GM12878 (cell line): ENCODE measurements around the gene ARPC1B. TPM values are rescaled to one million over a fixed set of nuclear protein-coding genes. Genes with fewer than 3 reads are reported as not detected.
A peak's percentile ranks its signal among the peaks of the same experiment; 100 is the strongest.

Experiments used
- ATAC-seq: fragments of 200-7000 bp; cut with Tn5 transposase; 3 replicates; pipeline ENCODE4 v1.9.1; 2020; ENCODE audit warnings: mild to moderate bottlenecking, moderate library complexity
- BruUV-seq: library from RNA; stranded (reverse); fragments of 400-500 nt; replicated peaks from 2 replicates; lab custom pipeline; 2021; lab: Mats Ljungman, UMichigan
- CTCF ChIA-PET: fragments of 300-600 bp; sonication (Branson Sonifier 250); formaldehyde crosslinking; extraction: SDS; loops from one replicate; lab custom pipeline; 2021; ENCODE audit warnings: inconsistent platforms; lab: Yijun Ruan, JAX
- POLR2A ChIA-PET: fragments of 350-600 bp; formaldehyde crosslinking; extraction: SDS; loops from one replicate; lab custom pipeline; 2021; ENCODE audit warnings: inconsistent platforms; lab: Charles Lee
- RAD21 ChIA-PET: fragments of 300-600 bp; sonication (Branson Sonifier 250); formaldehyde crosslinking; loops from one replicate; lab custom pipeline; 2023; ENCODE audit warnings: antibody characterized with exemption; ENCODE audit not compliant: unreplicated experiment; lab: Charles Lee
- SMC1A ChIA-PET: fragments of 300-600 bp; sonication (Branson Sonifier 250); formaldehyde crosslinking; loops from one replicate; lab custom pipeline; 2023; ENCODE audit not compliant: unreplicated experiment, uncharacterized antibody; lab: Charles Lee
- DNase-seq: peaks from one replicate; pipeline ENCODE4 v3.0.0-alpha.2; 2011; ENCODE audit warnings: low read depth, low spot score
- FAIRE-seq: peaks from 3 replicates; lab custom pipeline; 2011; peaks lifted over from hg19 to GRCh38; lab: Jason Lieb, UNC
- H2AFZ ChIP-seq: 2 replicates; pipeline ENCODE4 v1.6.0; 2011; ENCODE audit warnings: low read depth, low read length, control low read depth; ENCODE audit not compliant: control insufficient read depth
- H3K27ac ChIP-seq: 2 replicates; pipeline ENCODE4 v1.5.1; 2011; ENCODE audit warnings: control low read depth; ENCODE audit not compliant: control insufficient read depth, insufficient read depth
- H3K27me3 ChIP-seq, 2 experiments: replicated peaks in 1 of 2; 2 replicates each; pipeline versions ENCODE4 v1.6.0 to v1.6.1; 2011; ENCODE audit warnings: low read length in 1 of 2; ENCODE audit not compliant: control insufficient read depth in 2 of 2, insufficient read depth in 2 of 2
- H3K36me3 ChIP-seq, 2 experiments: 2 replicates each; pipeline ENCODE4 v1.5.1; 2011; ENCODE audit warnings: low read length in 1 of 2; ENCODE audit not compliant: control insufficient read depth in 2 of 2, insufficient read depth in 2 of 2
- H3K4me1 ChIP-seq: 2 replicates; pipeline ENCODE4 v1.6.1; 2011; ENCODE audit warnings: mild to moderate bottlenecking, low read length, moderate library complexity, mixed read lengths; ENCODE audit not compliant: control insufficient read depth, insufficient read depth
- H3K4me2 ChIP-seq: 2 replicates; pipeline ENCODE4 v1.6.0; 2011; ENCODE audit warnings: control low read depth; ENCODE audit not compliant: control insufficient read depth, insufficient read depth
- H3K4me3 ChIP-seq: fragments of 200-600 bp; sonication (generic); 2 replicates; pipeline ENCODE4 v1.5.1; 2016
- H3K79me2 ChIP-seq: 2 replicates; pipeline ENCODE4 v1.6.0; 2011; ENCODE audit warnings: low read length; ENCODE audit not compliant: control insufficient read depth, insufficient read depth
- H3K9ac ChIP-seq: 2 replicates; pipeline ENCODE4 v1.8.0; 2011; ENCODE audit warnings: low read length, control low read depth, mixed read lengths; ENCODE audit not compliant: control insufficient read depth, insufficient read depth
- H3K9me3 ChIP-seq: replicated peaks from 3 replicates; pipeline ENCODE4 v1.5.1; 2011; ENCODE audit warnings: mild to moderate bottlenecking, low read length; ENCODE audit not compliant: control insufficient read depth, insufficient read depth
- H4K20me1 ChIP-seq: 2 replicates; pipeline ENCODE4 v1.6.0; 2011; ENCODE audit not compliant: control insufficient read depth, insufficient read depth
- BCLAF1 ChIP-seq: fragments of 450-650 bp; IDR thresholded peaks from 2 replicates; pipeline ENCODE4 v1.6.1; 2017; ENCODE audit warnings: antibody characterized with exemption, mild to moderate bottlenecking, moderate library complexity
- EED ChIP-seq: sonication (generic); IDR thresholded peaks from 2 replicates; pipeline ENCODE4 v1.6.1; 2016; ENCODE audit warnings: antibody characterized with exemption, low read depth
- JUND ChIP-seq: IDR thresholded peaks from 2 replicates; pipeline ENCODE4 v1.6.1; 2012; ENCODE audit warnings: low read depth, mild to moderate bottlenecking, low read length, improper control_type of control experiment, moderate library complexity
- RAD21 ChIP-seq: IDR thresholded peaks from 2 replicates; pipeline ENCODE4 v1.6.1; 2011; ENCODE audit warnings: mild to moderate bottlenecking, low read depth, low read length, moderate library complexity; ENCODE audit not compliant: insufficient read depth
- SMAD1 ChIP-seq: fragments of 450-650 bp; IDR thresholded peaks from 2 replicates; pipeline ENCODE4 v1.6.1; 2018; ENCODE audit warnings: mild to moderate bottlenecking, low read depth; ENCODE audit not compliant: partially characterized antibody
- TBL1XR1 ChIP-seq: IDR thresholded peaks from 2 replicates; pipeline ENCODE4 v1.6.1; 2012; ENCODE audit warnings: low read depth, low read length, improper control_type of control experiment
- TCF7 ChIP-seq: IDR thresholded peaks from 2 replicates; pipeline ENCODE4 v1.6.1; 2014; ENCODE audit warnings: antibody characterized with exemption, borderline replicate concordance
- ZNF274 ChIP-seq: IDR thresholded peaks from one replicate; pipeline ENCODE4 v1.8.0; 2011; ENCODE audit not compliant: insufficient read length, insufficient read depth
- WGBS: methylation state at CpG from one replicate; pipeline ENCODE4 v1.1.6; 2016; ENCODE audit warnings: low lambda C conversion rate; ENCODE audit not compliant: insufficient replicate concordance, insufficient coverage; ENCODE audit errors: missing lambda C conversion rate; 5-methylcytosine and 5-hydroxymethylcytosine counted together
- in situ Hi-C: fragments of 300-500 bp; cut with MboI; formaldehyde crosslinking; loops from 9 replicates; pipeline ENCODE4 v1.14.3; 2018; ENCODE audit warnings: mixed read lengths
- intact Hi-C: fragments of 100-400 bp; cut with micrococcal nuclease; formaldehyde crosslinking; loops from one replicate; pipeline ENCODE4 v1.14.2; 2022; ENCODE audit not compliant: unreplicated experiment
- polyA plus RNA-seq, 11 experiments: library from polyadenylated mRNA; depleted of rRNA in 4 of 11; unstranded in 6 of 11; stranded (reverse) in 5 of 11; fragments of >200 nt; fragmentation: Nextera tagmentation in 4 of 11; fragmentation: Illumina TruSeq in 1 of 11; extraction: Ambion mirVana in 4 of 11; extraction: Trizol in 1 of 11; gene quantifications; 1 replicate in 1 of 11; 2 replicates in 10 of 11; pipeline versions ENCODE4 v1.2.1 to v1.2.3, GENCODE V29; 2011 to 2016; ENCODE audit warnings: inconsistent platforms in 2 of 11, missing spikeins in 2 of 11, low read depth in 1 of 11
- total RNA-seq, 4 experiments: library from RNA; depleted of rRNA in 3 of 4; stranded (reverse); fragments of >200 nt in 3 of 4; fragmentation: Illumina TruSeq in 1 of 4; extraction: Trizol in 1 of 4; gene quantifications; 2 replicates each; pipeline versions ENCODE4 v1.2.1 to v1.2.3, GENCODE V29; 2013 to 2021

ARPC1B gene
- total and polyA plus RNA-seq, 10 of the 15 experiments (the other 5 are each of a cell fraction or from before 2014, with no cell fraction given): 14.1 to 762 (median 387) TPM

GRCh38 chr7:99438573-99439480 is 64.3 kb downstream of the ARPC1B start, which contains the start of the genes CPSF4 and PTCD1 (continued):
- TF ChIP-seq BCLAF1: no peak
- TF ChIP-seq EED: no peak
- TF ChIP-seq JUND: no peak
- TF ChIP-seq TCF7: no peak
- TF ChIP-seq TBL1XR1: no peak; the same call in 1 of the 2 replicates
- TF ChIP-seq ZNF274: no peak
- no peak for TF ChIP-seq SMAD1

- H3K79me2 ChIP-seq: peaks cover 35% of the 10 kb centered on the region
- no peak for TF ChIP-seq RAD21
- intact Hi-C loops: no loop called here
- peak overlapping the region; percentile 93 for H3K4me3 ChIP-seq
- FAIRE-seq (no peak), DNase-seq (no peak), ATAC-seq (no peak)
- POLR2A ChIA-PET: no interaction called here
- in situ Hi-C loops: no loop called here
- no peaks in the 10 kb centered on the region for H3K9me3 ChIP-seq
- SMC1A ChIA-PET: no interaction called here
- BruUV-seq: no TSS peak
- peaks cover 11% of the 10 kb centered on the region for H3K4me1 ChIP-seq
- peak overlapping the region; percentile 96; the same call in 1 of the 2 replicates for H3K4me2 ChIP-seq
- no peaks in the 10 kb centered on the region for H4K20me1 ChIP-seq
- peaks cover 2 to 6% of the 10 kb centered on the region in 2 experiments; a peak in 2 of 4 replicates for H3K36me3 ChIP-seq
- RAD21 ChIA-PET: no interaction called here
- H3K27me3 ChIP-seq: no peaks in the 10 kb centered on the region
- 96% methylated on average over 9 of the region's 9 CpGs for WGBS
- H2AFZ ChIP-seq: no peak overlapping the region
- H3K27ac ChIP-seq: no peak overlapping the region
- H3K9ac ChIP-seq: no peak overlapping the region; the same call in 1 of the 2 replicates
- CTCF ChIA-PET: interaction anchor here (0.6 kb wide), 1 partner anchor 56 kb away, joined by 3 read pairs; no protein-coding TSS in a partner anchor
Measured at GRCh38 chr7:99440195-99440594, 65.7 kb downstream of the ARPC1B start.

Other genes starting within 250 kb of the ARPC1B start
Only the 7 nearest of the 16 such genes appear.
- gene ARPC1A, start 48.8 kb upstream of the ARPC1B start, total RNA-seq (2014; rRNA removed): 60.3 and 72.2 TPM in 2 replicates
- gene ARPC1A, start 48.8 kb upstream of the ARPC1B start, total RNA-seq (2014; rRNA removed; fragmentation: Illumina TruSeq; extraction: Trizol): 55.8 and 56.6 TPM in 2 replicates
- gene ARPC1A, start 48.8 kb upstream of the ARPC1B start, total RNA-seq (2021): 71.6 and 81.4 TPM in 2 replicates
- 26.4 and 42.3 TPM in 2 replicates for gene ARPC1A, start 48.8 kb upstream of the ARPC1B start, polyA plus RNA-seq (2011; rRNA removed)
- gene ARPC1A, start 48.8 kb upstream of the ARPC1B start, polyA plus RNA-seq (2014; fragmentation: Illumina TruSeq; extraction: Trizol): 53.6 and 72.1 TPM in 2 replicates
- gene ARPC1A, start 48.8 kb upstream of the ARPC1B start, polyA plus RNA-seq (2014; fragmentation: Nextera tagmentation; extraction: Ambion mirVana): 100 to 1,000 TPM; 102 to 103 TPM
- gene ARPC1A, start 48.8 kb upstream of the ARPC1B start, polyA plus RNA-seq (2014; rRNA removed): 52.1 and 58.1 TPM in 2 replicates
- gene ARPC1A, start 48.8 kb upstream of the ARPC1B start, polyA plus RNA-seq (2016; fragmentation: Nextera tagmentation; extraction: Ambion mirVana): 100 to 1,000 TPM; 136 to 152 TPM
- gene PDAP1, start 33.9 kb downstream of the ARPC1B start, total RNA-seq (2014; rRNA removed): 35.9 and 37.8 TPM in 2 replicates
- gene PDAP1, start 33.9 kb downstream of the ARPC1B start, total RNA-seq (2014; rRNA removed; fragmentation: Illumina TruSeq; extraction: Trizol): 94.9 and 107 TPM in 2 replicates
- gene PDAP1, start 33.9 kb downstream of the ARPC1B start, total RNA-seq (2021): 111 and 114 TPM in 2 replicates
- gene PDAP1, start 33.9 kb downstream of the ARPC1B start, polyA plus RNA-seq (2011; rRNA removed): 30.5 and 48.4 TPM in 2 replicates
- gene PDAP1, start 33.9 kb downstream of the ARPC1B start, polyA plus RNA-seq (2014; fragmentation: Illumina TruSeq; extraction: Trizol): 132 and 200 TPM in 2 replicates
- gene PDAP1, start 33.9 kb downstream of the ARPC1B start, polyA plus RNA-seq (2014; fragmentation: Nextera tagmentation; extraction: Ambion mirVana): 10 to 100 TPM in 1 of 2 experiments, 1 to 10 TPM in 1; 6.6 to 13.8 TPM
- gene PDAP1, start 33.9 kb downstream of the ARPC1B start, polyA plus RNA-seq (2014; rRNA removed): 60.6 and 76.4 TPM in 2 replicates
- gene PDAP1, start 33.9 kb downstream of the ARPC1B start, polyA plus RNA-seq (2016; fragmentation: Nextera tagmentation; extraction: Ambion mirVana): 100 to 1,000 TPM in 1 of 2 experiments, 10 to 100 TPM in 1; 99.1 to 107 TPM
- 107 TPM in 2 replicates for gene BUD31, start 34.2 kb downstream of the ARPC1B start, total RNA-seq (2014; rRNA removed)
- gene BUD31, start 34.2 kb downstream of the ARPC1B start, total RNA-seq (2014; rRNA removed; fragmentation: Illumina TruSeq; extraction: Trizol): 131 and 143 TPM in 2 replicates
- 108 and 134 TPM in 2 replicates for gene BUD31, start 34.2 kb downstream of the ARPC1B start, total RNA-seq (2021)
- gene BUD31, start 34.2 kb downstream of the ARPC1B start, polyA plus RNA-seq (2011; rRNA removed): 74.2 and 104 TPM in 2 replicates
- 185 and 257 TPM in 2 replicates for gene BUD31, start 34.2 kb downstream of the ARPC1B start, polyA plus RNA-seq (2014; fragmentation: Illumina TruSeq; extraction: Trizol)
- 100 to 1,000 TPM; 125 to 127 TPM for gene BUD31, start 34.2 kb downstream of the ARPC1B start, polyA plus RNA-seq (2014; fragmentation: Nextera tagmentation; extraction: Ambion mirVana)
- 112 and 118 TPM in 2 replicates for gene BUD31, start 34.2 kb downstream of the ARPC1B start, polyA plus RNA-seq (2014; rRNA removed)
- gene BUD31, start 34.2 kb downstream of the ARPC1B start, polyA plus RNA-seq (2016; fragmentation: Nextera tagmentation; extraction: Ambion mirVana): 100 to 1,000 TPM; 301 to 317 TPM
- 8.2 and 9.7 TPM in 2 replicates for gene PTCD1, start 64.1 kb downstream of the ARPC1B start, total RNA-seq (2014; rRNA removed)
- gene PTCD1, start 64.1 kb downstream of the ARPC1B start, total RNA-seq (2014; rRNA removed; fragmentation: Illumina TruSeq; extraction: Trizol): 3.3 and 4.5 TPM in 2 replicates
- gene PTCD1, start 64.1 kb downstream of the ARPC1B start, total RNA-seq (2021): 6.2 and 8.8 TPM in 2 replicates
- 3.0 and 4.2 TPM in 2 replicates for gene PTCD1, start 64.1 kb downstream of the ARPC1B start, polyA plus RNA-seq (2011; rRNA removed)
- 0.78 and 1.9 TPM in 2 replicates for gene PTCD1, start 64.1 kb downstream of the ARPC1B start, polyA plus RNA-seq (2014; fragmentation: Illumina TruSeq; extraction: Trizol)
- under 1 TPM; 0.26 to 0.42 TPM for gene PTCD1, start 64.1 kb downstream of the ARPC1B start, polyA plus RNA-seq (2014; fragmentation: Nextera tagmentation; extraction: Ambion mirVana)
- 7.6 and 8.7 TPM in 2 replicates for gene PTCD1, start 64.1 kb downstream of the ARPC1B start, polyA plus RNA-seq (2014; rRNA removed)
- gene PTCD1, start 64.1 kb downstream of the ARPC1B start, polyA plus RNA-seq (2016; fragmentation: Nextera tagmentation; extraction: Ambion mirVana): 1 to 10 TPM; 5.6 to 5.9 TPM
- 46.6 and 46.9 TPM in 2 replicates for gene CPSF4, start 64.2 kb downstream of the ARPC1B start, total RNA-seq (2014; rRNA removed)
- gene CPSF4, start 64.2 kb downstream of the ARPC1B start, total RNA-seq (2014; rRNA removed; fragmentation: Illumina TruSeq; extraction: Trizol): 31.1 and 31.6 TPM in 2 replicates
- gene CPSF4, start 64.2 kb downstream of the ARPC1B start, total RNA-seq (2021): 56.3 and 56.9 TPM in 2 replicates
- 28.4 and 51.3 TPM in 2 replicates for gene CPSF4, start 64.2 kb downstream of the ARPC1B start, polyA plus RNA-seq (2011; rRNA removed)
- gene CPSF4, start 64.2 kb downstream of the ARPC1B start, polyA plus RNA-seq (2014; fragmentation: Illumina TruSeq; extraction: Trizol): 25.2 and 45.8 TPM in 2 replicates
- 10 to 100 TPM; 13.6 to 14.9 TPM for gene CPSF4, start 64.2 kb downstream of the ARPC1B start, polyA plus RNA-seq (2014; fragmentation: Nextera tagmentation; extraction: Ambion mirVana)
- 70.1 and 76.9 TPM in 2 replicates for gene CPSF4, start 64.2 kb downstream of the ARPC1B start, polyA plus RNA-seq (2014; rRNA removed)
- 10 to 100 TPM; 35.8 to 44.3 TPM for gene CPSF4, start 64.2 kb downstream of the ARPC1B start, polyA plus RNA-seq (2016; fragmentation: Nextera tagmentation; extraction: Ambion mirVana)
- gene ATP5MF, start 91.4 kb downstream of the ARPC1B start, total RNA-seq (2014; rRNA removed): 776 and 778 TPM in 2 replicates
- gene ATP5MF, start 91.4 kb downstream of the ARPC1B start, total RNA-seq (2014; rRNA removed; fragmentation: Illumina TruSeq; extraction: Trizol): 1,085 and 1,144 TPM in 2 replicates
- 362 and 411 TPM in 2 replicates for gene ATP5MF, start 91.4 kb downstream of the ARPC1B start, total RNA-seq (2021)
- gene ATP5MF, start 91.4 kb downstream of the ARPC1B start, polyA plus RNA-seq (2011; rRNA removed): 683 and 738 TPM in 2 replicates
- gene ATP5MF, start 91.4 kb downstream of the ARPC1B start, polyA plus RNA-seq (2014; fragmentation: Illumina TruSeq; extraction: Trizol): 1,028 and 1,206 TPM in 2 replicates
- gene ATP5MF, start 91.4 kb downstream of the ARPC1B start, polyA plus RNA-seq (2014; fragmentation: Nextera tagmentation; extraction: Ambion mirVana): 1,000 to 10,000 TPM; 2,087 to 2,478 TPM
- 889 and 1,098 TPM in 2 replicates for gene ATP5MF, start 91.4 kb downstream of the ARPC1B start, polyA plus RNA-seq (2014; rRNA removed)
- 1,000 to 10,000 TPM; 1,301 to 1,381 TPM for gene ATP5MF, start 91.4 kb downstream of the ARPC1B start, polyA plus RNA-seq (2016; fragmentation: Nextera tagmentation; extraction: Ambion mirVana)
- gene ZNF789, start 98.2 kb downstream of the ARPC1B start, total RNA-seq (2014; rRNA removed): 22.7 and 27.5 TPM in 2 replicates
- 22.4 and 25.0 TPM in 2 replicates for gene ZNF789, start 98.2 kb downstream of the ARPC1B start, total RNA-seq (2014; rRNA removed; fragmentation: Illumina TruSeq; extraction: Trizol)
- 17.2 and 19.9 TPM in 2 replicates for gene ZNF789, start 98.2 kb downstream of the ARPC1B start, total RNA-seq (2021)
- 44.6 and 53.1 TPM in 2 replicates for gene ZNF789, start 98.2 kb downstream of the ARPC1B start, polyA plus RNA-seq (2011; rRNA removed)
- gene ZNF789, start 98.2 kb downstream of the ARPC1B start, polyA plus RNA-seq (2014; fragmentation: Illumina TruSeq; extraction: Trizol): 30.1 and 37.0 TPM in 2 replicates
- gene ZNF789, start 98.2 kb downstream of the ARPC1B start, polyA plus RNA-seq (2014; fragmentation: Nextera tagmentation; extraction: Ambion mirVana): 1 to 10 TPM; 5.6 to 6.0 TPM
- gene ZNF789, start 98.2 kb downstream of the ARPC1B start, polyA plus RNA-seq (2014; rRNA removed): 27.2 and 32.2 TPM in 2 replicates
- gene ZNF789, start 98.2 kb downstream of the ARPC1B start, polyA plus RNA-seq (2016; fragmentation: Nextera tagmentation; extraction: Ambion mirVana): 10 to 100 TPM; 18.4 to 19.6 TPM